ENCODE results near the gene LRRC10B.
A peak's percentile ranks its signal among the peaks of the same experiment; 100 is the strongest.

LRRC10B gene

DNA sequence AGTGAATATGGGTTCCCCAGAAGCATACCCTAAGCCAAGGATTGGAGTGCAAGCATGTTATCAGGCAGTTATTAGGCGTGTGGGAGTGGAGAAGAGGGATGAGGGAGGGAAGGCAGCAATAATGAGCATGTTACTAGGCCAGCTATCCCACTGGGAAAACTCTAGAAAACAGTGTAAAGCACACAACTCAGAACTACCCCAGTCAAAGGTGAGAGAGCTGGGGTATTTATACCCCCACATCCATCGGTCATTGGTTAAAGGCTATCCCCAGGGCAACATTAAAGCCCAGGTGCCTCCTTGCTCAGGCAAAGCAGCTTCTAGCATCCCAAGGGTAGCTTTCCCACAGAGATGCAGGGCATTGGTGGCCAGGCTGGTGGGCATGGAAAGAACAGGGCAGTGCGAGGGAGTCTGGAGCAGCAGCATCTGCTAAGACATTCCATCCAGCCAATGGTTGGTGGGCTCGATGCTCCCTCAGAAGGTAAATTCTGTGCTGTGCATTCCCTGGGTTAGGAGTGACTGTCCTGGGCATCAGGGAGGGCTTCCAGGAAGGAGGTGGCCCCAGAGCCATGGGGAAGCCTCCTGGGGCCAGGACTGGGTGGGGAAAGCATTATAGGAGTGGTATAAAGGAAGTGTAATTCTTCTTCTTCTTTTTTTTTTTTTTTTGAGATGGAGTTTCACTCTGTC lies 21.1 kb upstream of the LRRC10B start:
- DNase-seq: no peak

DNA sequence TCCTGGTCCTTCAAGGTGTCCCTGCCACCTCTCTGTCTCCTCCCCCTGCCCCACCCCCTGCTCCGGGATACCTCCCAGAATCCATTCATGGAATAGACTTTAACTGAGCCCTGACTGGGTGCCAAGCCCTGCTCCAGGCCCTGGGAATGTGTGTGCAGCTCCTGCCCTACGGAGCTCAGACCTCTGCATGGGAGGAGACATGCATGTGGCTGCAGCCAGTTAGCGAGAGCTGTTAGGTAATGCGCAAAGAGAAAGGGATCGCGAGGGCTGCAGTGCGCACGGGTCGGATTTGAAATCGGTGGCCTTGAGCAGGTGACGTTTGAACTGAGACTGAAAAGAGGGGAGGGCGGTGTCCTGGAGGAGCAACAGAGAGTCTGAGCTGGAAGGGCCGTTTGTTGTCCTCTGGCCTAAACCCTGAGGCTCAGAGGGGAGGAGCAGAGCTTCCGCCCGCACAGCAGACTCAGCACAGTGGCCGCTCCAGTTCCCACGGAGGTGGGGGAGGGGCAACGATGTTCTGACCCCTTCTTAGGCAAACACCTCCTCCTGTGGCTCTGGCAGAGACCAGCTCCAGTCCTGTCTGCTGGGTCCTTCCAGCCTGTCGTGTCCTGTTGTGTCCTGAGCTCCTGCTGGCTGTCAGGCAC lies 19.8 kb upstream of the LRRC10B start:
- DNase-seq: no peak

DNA sequence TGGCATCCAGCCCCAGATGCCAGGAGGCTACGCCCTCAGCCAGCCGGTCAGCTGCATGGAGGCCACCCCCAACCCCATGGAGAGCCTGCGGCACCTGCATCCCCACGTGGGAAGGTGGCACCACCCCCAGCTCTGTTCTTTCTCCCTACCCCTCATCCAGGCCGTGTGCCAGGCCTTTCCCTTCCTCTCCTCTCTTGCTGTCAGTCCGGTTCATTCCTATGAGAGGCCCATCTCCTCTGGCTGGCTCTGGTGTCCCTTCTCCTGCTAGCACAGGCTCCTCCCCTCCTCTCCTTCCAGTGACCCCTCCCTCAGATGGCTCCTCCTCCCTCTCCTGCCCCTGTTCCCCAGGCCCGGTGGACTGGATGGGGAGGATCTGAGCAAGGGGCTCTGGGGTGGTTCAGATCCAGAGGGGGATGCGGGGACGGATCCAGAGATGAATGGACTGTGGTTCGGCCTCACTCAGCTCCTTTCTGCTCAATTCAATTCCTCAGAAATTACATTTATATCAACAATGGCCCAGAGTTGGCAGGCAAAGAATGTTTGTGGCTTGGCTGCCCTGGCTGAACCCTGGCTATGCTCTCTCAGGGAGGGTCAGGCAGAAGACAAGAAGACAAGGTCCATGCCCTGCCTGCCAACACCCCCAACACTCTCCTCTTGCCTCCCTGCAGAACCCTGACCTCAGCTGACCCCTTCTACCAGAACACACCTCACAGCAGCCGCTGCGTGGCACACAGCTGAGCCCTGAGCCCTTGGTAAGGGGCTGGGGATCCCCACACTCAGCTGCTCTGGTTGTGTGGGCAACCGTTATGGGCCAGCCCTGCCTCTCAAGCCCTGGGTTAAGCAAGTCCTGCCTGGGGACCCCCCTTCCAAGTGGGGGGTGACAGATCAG lies 18.5 kb upstream of the LRRC10B start:
- no peak for DNase-seq

DNA sequence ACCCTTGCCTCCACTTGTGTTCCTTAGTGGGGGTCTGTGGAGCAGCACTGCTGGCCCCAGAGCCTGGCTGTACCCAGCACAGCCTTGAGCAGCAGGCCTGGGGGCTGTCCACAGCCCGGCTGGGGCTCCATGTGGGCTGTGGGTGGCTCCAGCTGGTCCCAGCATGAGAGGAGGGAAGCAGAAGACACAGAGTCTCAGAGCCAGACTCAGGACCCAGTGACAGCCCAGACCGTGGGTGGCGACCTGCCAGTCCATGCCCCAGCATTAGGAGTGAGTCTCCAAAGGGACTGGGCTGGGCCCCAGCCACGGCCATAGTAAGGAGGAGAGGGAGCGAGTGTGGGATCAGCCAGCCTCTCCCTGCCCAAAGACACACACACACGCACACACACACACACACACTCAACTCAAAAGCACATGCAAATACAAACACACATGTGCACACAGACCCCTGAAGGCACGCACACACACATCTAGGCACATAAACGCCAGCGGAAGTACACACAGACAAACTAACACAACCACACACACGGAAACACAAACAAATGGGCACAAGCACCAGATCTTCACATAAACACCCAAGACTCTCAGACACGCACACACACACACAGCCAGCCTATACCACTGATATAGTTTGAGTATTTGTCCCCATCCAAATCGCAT lies 16.7 kb upstream of the LRRC10B start:
- no peak for DNase-seq

DNA sequence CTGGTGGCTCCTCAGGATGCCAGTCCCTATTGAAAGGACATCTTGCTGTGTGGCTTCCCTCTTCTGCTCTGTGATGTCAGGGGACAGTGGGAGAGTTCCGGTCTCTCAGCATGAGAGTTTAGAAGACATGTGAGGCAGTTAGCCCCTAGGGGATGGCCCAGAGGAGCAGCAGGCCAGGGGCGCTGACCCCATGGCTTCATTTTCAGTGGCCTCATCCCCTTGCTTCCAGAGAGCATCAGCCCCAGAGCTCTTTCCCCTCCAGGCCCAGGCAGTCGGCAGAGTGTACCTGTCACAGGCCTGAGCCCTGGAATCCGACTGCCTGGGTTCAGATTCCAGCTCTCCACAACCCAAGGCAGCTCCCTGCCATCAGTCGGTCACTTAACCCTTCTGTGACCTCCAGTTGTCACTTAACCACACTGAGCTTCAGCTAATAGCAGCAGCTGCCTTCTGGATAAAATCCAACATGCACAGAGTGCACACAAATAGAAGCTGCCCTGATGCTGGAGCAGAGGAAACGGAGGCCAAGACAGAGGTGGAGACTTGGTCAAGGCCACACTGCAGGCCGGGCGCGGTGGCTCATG lies 14.1 kb upstream of the LRRC10B start:
- DNase-seq: no peak

DNA sequence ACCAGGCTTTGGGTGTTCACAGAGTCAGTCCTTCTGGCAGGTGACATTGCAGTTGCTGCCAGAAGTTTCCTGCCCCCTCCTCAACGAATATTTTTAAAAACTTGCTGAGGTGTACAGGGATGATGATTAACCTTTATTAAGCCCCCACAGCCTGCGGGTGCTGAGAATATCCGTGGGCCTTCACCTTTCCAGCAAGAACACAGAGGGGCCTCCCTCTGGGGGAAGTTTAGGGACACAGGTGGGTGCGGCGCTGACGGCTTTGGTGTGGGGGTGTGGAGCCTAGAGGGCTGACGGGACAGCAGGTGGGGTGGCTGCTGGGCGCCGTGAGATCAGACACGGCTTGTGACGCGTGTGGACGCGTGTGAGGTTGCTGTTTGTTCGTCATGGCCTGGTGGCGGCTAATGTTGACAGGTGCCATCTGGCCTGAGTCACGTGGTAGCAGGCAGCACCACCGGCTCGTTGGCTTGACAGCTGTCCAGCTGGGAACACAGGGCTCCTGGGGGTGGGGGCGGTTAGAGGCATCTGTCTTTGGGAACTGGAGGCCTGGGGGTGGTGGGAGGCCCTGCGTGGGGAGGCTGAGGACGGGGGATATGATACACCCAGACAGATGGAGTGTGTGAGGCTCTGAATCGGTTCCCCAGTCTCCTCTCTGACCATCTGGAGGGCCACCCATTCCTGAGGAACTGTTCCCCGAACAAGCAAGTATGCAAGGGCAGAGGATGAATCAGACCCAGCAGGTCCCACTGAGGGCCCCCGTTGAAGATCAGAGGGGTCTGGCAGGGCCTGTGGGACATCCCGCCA lies 12.5 kb upstream of the LRRC10B start:
- DNase-seq: no peak

DNA sequence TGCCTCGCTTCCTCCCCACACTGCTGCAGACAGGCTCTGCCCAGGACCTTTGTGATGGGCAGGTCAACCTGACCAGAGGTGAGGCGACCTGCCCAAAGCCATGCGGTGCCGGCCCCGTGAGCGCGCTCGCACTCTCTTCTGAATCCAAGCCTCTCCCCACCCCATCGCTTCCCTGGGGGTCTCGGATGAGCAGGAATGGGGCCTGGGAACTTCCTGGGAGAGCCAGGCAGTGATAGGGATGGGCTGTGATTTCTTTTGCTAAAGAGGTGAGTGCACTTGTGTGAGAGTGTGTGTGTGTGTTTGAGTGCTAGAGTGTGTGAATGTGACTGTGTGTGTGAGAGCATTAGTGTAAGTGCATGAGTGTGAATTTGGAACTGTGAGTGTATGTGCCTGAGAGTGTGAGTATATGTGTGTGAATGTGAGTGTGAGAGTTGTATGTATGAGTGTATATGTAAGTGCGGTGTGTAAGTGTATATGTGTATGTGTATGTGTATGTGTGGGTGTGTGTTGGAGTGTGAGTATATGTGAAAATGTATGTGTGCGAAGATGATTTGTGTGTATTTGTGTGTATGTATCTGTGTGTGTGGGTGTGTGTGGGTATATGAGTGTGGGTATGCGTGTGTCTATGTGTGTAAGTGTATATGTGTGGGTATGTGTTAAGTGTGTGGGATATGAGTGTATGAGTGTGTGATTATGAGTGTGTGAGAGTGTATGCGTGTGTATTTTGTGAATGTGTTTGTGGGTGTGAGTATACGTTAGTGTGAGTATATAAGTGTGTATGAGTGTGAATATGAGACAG lies 11.7 kb upstream of the LRRC10B start:
- DNase-seq: no peak

DNA sequence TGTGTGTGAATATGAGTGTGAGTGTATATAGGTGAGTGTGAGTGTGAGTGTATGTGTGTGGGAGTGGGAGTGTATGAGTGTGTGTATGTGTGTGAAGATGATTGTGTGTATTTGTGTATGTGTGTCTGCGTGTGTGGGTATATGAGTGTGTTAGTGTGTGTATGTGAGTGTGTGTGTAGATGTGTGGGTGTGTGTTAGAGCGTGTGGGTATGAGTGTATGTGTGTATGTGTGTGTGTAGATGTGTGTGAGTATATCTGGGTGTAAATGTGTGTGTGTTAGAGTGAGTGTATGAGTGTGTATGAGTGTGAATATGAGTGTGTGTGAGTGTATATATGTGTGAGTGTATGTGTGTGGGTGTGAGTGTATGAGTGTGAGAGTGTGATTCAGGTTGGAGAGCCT lies 11.1 kb upstream of the LRRC10B start:
- DNase-seq: no peak

DNA sequence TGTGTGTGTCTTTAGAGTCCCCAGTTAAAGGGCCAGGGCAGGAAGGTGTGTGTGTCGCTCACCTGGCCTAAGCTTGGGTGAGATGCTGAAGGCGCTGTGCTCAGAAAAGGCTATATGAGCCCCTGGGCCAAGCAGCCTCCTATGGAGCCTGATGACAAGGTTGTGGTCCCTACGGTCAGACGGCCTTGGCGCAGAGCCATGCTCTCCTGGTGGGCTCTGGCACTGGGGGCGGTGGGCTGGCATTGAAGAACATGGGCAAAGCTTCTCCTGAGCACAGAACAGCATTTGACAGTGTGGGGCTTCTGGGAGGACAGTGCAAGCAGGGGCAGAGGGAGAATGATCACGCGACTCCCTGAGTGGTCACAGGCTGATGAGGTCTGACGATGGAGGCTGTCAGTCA lies 10.7 kb upstream of the LRRC10B start:
- no peak for DNase-seq

DNA sequence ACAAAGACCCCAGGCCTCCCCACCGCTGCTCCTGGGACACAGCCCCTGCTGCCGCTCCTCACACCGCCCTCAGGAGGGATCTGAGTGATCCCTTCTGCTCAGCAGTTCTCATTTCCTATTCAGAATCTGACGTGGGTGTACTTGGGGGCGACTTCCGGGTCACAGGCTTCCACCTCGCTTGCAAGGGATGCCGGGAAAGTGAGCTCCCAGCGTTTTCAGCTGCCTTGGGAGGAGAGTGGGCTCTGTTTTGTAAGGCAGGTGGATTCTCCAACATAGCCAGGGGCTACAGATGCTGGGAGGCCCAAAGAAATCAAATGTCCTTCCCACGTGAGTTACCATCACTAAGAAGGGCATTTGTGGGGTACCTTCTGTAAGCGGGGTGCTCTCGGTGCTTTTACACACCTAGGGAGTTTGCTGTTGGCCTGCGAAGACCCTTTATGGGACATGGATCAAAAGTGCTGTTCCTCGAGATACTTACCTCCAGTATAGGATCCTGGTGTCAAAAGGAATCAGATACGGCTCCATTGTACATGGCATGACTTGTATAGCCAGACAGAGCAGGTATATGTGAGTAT lies 9.7 kb upstream of the LRRC10B start:
- DNase-seq: no peak

DNA sequence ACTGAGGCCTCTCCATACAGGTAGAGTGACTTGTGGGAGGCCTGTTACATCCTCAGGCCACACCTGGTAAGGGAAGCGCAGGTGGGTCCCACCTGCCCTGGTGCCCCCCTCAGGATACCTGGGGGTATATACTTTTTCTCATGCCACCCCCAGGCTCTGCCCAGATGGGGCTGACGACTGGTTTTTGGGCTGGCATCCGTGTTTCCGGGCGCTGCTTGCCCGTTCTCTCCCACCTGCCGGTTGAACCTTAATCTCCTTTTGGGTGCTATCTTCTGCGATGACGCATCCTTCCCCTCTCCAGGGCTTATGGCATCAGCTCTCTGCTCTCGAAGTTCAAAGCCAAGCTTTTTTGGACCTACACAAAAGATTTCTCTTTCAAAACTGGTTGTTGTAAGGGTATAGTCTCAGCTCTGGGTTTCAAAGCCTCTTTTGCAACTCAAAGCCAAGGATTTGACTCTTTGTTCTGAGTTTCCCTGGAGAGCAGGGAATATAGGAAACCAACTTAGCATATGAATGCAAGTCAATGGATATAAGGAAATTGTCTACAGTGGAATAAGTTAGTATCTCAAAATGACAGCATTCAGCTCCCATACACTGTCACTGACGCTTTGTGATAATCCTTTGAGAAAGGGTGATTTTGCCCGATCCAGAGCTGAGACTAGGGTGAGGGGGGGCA lies 8.6 kb upstream of the LRRC10B start:
- DNase-seq: no peak

DNA sequence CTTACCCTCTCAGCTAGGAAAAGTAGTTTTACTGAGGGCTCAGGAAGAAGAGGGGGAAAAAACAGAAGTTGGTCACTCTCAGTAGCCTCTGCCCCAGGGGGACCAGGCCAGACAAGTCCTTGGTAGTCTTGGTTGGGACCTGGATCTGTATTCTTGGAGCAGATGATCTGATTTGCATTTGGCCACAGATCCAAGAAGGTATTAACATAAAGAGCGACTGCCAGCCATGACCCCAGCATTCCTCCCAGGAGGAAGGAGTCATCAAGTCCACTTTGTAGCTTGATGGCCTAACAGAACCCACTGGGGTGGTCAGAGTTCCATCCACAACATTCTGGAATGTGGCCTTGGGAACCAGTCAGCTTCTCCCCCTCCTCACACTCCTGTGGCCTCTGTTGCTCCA lies 6.0 kb upstream of the LRRC10B start:
- no peak for DNase-seq

DNA sequence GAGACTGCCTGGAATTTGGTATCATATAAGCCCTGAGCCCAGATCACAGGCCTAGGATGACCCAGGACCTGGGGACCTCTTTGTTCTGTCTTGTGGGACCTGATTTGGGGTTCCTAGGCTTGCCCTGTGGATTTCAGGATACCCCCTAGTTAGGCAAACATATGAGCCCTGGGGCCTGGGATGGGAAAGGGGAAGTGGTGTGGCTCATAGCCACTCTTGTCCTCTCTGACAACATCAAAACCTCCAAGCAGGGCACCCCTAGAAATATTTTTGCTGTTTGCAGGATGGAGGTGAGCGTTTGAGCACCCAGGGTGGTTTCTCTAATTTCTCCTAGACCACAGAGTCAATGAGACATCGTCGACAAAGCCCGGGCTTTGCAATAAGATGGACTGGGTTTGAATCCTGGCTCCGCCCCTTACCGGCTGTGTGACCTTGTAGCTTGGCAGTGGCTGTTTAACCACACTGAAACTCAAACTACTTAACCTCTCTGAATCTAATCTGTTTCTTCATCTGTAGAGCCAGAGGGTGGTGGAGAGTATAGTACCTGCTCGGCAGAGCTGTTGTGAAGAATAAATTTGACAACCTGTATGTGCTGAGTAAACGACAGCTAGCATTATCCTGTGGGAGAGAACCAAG lies 5.3 kb upstream of the LRRC10B start:
- DNase-seq: no peak

DNA sequence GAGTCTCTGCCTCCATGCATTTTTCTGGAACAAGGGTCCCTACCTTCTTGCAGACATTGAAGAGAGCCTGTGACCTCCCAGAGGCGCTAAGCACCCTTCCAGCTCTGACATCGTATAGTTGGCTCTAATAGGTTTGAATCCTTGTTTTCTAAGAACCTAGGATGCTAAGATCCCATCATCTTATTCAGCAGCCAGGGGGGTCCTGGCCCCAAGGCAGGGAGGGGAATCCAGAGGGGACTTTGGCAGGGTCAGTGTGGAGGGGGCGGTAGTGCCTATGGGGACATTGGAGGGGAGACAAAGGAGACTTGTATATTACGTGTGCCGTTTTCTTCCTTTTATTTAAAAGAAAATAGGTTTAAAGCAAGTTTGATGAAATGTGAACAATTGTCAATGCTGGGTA lies 3.4 kb upstream of the LRRC10B start:
- DNase-seq: no peak

DNA sequence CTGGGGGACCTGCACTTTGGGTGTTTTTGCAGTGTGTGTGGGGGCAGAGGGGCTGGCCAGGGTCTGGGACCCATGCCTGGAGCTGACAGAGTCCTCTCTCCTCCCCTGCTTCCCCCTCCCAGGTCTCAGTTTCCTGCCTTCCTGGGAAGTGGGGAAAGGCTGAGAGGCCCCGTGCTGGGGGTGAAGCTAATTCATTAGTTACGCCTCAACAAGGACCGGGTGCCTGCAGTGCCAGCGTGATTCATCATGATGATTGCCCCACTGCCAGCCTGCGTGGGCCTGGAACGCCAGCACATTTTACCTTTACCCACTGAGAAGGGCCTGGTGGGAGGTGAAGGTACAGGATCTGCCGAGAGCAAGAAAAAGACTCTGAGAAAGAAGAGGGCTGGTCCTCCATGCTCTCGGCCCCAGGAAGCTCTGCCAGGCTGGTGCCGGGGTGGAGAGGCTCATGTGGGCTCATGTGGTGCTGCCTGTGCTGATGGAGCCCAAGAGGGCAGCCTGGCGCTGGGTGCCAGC lies 2.9 kb upstream of the LRRC10B start:
- DNase-seq: no peak

DNA sequence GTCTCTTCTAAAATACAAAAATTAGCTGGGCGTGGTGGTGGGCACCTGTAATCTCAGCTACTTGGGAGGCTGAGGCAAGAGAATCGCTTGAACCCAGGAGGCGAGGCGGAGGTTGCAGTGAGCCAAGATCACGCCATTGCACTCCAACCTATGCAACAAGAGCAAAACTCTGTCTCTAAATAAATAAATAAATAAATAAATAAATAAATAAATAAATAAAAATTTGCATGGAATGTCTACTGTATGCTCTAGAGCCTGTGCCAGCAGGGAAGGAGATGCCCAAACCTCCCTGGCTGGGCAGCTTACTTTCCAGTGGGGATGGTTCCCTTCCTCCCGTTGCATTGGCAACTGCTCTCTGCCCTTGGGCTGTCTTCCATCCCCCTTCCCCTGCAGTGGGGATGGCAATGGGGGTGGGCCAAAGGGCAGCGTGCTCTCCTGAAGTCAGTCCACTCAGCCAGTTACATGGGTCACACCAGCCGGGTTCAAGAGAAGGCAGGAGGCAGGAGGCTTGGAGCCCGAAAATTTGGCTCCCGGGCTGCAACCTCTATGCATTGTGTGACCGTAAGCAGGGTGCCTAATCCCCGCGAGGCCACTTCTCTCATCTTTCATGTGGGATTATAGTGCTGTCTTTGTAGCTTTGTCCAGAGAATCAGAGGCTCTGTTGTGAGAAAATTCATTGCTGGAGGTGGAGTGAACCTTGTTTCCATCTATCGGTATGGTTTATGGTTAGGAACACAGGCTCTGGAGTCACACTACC lies 1.4 kb upstream of the LRRC10B start:
- no peak for DNase-seq

DNA sequence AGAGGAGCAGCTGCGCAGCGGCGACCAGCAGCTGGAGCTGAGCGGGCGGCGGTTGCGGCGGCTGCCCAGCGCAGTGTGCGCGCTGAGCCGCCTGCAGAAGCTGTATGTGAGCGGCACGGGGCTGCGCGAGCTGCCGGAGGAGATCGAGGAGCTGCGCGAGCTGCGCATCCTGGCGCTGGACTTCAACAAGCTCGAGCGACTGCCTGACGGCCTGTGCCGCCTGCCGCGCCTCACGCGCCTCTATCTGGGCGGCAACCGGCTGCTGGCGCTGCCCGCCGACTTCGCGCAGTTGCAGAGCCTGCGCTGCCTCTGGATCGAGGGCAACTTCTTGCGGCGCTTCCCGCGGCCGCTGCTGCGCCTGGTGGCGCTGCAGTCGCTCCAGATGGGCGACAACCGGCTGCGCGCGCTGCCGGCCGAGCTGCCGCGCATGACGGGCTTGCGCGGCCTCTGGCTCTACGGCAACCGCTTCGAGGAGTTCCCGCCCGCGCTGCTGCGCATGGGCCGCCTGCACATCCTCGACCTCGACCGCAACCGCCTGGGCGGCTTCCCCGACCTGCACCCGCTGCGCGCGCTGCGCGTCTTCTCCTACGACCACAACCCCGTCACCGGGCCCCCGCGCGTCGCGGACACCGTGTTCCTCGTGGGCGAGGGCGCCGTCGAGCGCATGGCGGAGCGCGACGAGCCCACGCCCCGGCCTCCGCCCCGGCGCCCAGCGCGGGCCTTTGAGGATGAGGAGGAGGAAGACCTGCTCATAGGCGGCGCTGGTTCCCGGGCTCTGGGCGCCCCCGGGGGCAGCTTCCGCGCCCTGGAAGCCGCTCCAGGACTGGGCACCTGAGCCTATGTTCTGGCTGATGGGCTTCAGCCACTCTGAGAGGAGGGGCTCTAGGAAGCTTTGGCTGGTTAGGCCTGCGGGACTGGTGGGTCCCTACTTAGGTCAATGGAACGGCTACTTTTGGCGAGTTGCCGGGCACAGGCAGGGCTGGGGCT lies 787 bp downstream of the LRRC10B start:
- DNase-seq: peak; percentile 37 to 44
